Mesothelial cell of epicardium (in vitro differentiated cells): ENCODE data around the gene MGAT5. TPM values are rescaled to one million over a fixed set of nuclear protein-coding genes. Genes with fewer than 3 reads are reported as not detected.

ENCODE experiments used
- DNase-seq, 2 experiments: peaks; one replicate each; pipeline ENCODE4 v3.0.0; 2021; ENCODE audit warnings: low spot score in 2 of 2; ENCODE audit not compliant: unreplicated experiment in 2 of 2
- H3K27ac Mint-ChIP-seq: 2 replicates; pipeline ENCODE4 v1.8.0; 2021; ENCODE audit warnings: mixed read lengths
- H3K27me3 Mint-ChIP-seq: 2 replicates; pipeline ENCODE4 v1.8.0; 2021; ENCODE audit warnings: low read depth, mixed read lengths
- H3K36me3 Mint-ChIP-seq: 2 replicates; pipeline ENCODE4 v1.8.0; 2021; ENCODE audit warnings: mixed read lengths
- H3K4me1 Mint-ChIP-seq: 2 replicates; pipeline ENCODE4 v1.8.0; 2021; ENCODE audit warnings: mixed read lengths
- H3K4me3 Mint-ChIP-seq: 2 replicates; pipeline ENCODE4 v1.8.0; 2021; ENCODE audit warnings: mild to moderate bottlenecking, moderate library complexity, mixed read lengths
- H3K9me3 Mint-ChIP-seq: 2 replicates; pipeline ENCODE4 v1.8.0; 2021; ENCODE audit warnings: mixed read lengths
- CTCF ChIP-seq: fragments of 200-600 bp; sonication (generic); IDR thresholded peaks from one replicate; pipeline ENCODE4 v1.5.0; 2021; ENCODE audit warnings: antibody characterized with exemption; ENCODE audit not compliant: unreplicated experiment
- total RNA-seq: library from RNA; stranded (reverse); gene quantifications from 3 replicates; pipeline ENCODE4 v1.2.1, GENCODE V29; 2021

Gene MGAT5
- total RNA-seq, 1 donor from 2014 or later = 41.1 TPM

GRCh38 chr2:134344954-134345697 lies 91.3 kb downstream of the MGAT5 start:
- no peaks in the 10 kb centered on the region for H3K9me3 Mint-ChIP-seq

GRCh38 chr2:134346141-134346540 lies 92.3 kb downstream of the MGAT5 start:
- Mint-ChIP-seq H3K36me3 (peaks cover 9% of the 10 kb centered on the region), H3K27me3 (no peaks in the 10 kb centered on the region), H3K9me3 (no peaks in the 10 kb centered on the region), H3K27ac (no peak overlapping the region), H3K4me1 (peaks cover 3% of the 10 kb centered on the region), H3K4me3 (no peak overlapping the region)
- no peak for DNase-seq
- TF ChIP-seq CTCF = no peak

More at GRCh38 chr2:134344954-134345697, 91.3 kb downstream of the MGAT5 start:
- Mint-ChIP-seq H3K27me3 (no peaks in the 10 kb centered on the region), H3K4me3 (no peak overlapping the region), H3K4me1 (peaks cover 3% of the 10 kb centered on the region), H3K27ac (no peak overlapping the region), H3K36me3 (peaks cover 7% of the 10 kb centered on the region)
- no peak for TF ChIP-seq CTCF
- DNase-seq = no peak

GRCh38 chr2:134347756-134348155 lies 93.9 kb downstream of the MGAT5 start:
- no peak for TF ChIP-seq CTCF
- no peak for DNase-seq
- Mint-ChIP-seq H3K9me3 (no peaks in the 10 kb centered on the region), H3K27ac (no peak overlapping the region), H3K4me3 (no peak overlapping the region), H3K4me1 (peaks cover 3% of the 10 kb centered on the region), H3K36me3 (peaks cover 13% of the 10 kb centered on the region), H3K27me3 (no peaks in the 10 kb centered on the region)

- H3K27ac Mint-ChIP-seq = no peak overlapping the region
- H3K36me3 Mint-ChIP-seq = peaks cover 13% of the 10 kb centered on the region
- no peak overlapping the region for H3K4me3 Mint-ChIP-seq
- no peaks in the 10 kb centered on the region for H3K27me3 Mint-ChIP-seq
- H3K9me3 Mint-ChIP-seq = no peaks in the 10 kb centered on the region
- no peak for TF ChIP-seq CTCF
- H3K4me1 Mint-ChIP-seq = peaks cover 3% of the 10 kb centered on the region
- DNase-seq = no peak
These were observed 94.4 kb downstream of the MGAT5 start for GRCh38 chr2:134348239-134348638.

GRCh38 chr2:134348760-134349159 lies 94.9 kb downstream of the MGAT5 start:
- no peaks in the 10 kb centered on the region for H3K27me3 Mint-ChIP-seq
- peaks cover 3% of the 10 kb centered on the region for H3K4me1 Mint-ChIP-seq
- H3K27ac Mint-ChIP-seq = no peak overlapping the region
- no peaks in the 10 kb centered on the region for H3K9me3 Mint-ChIP-seq
- peaks cover 13% of the 10 kb centered on the region for H3K36me3 Mint-ChIP-seq
- no peak for TF ChIP-seq CTCF
- H3K4me3 Mint-ChIP-seq = no peak overlapping the region
- DNase-seq = no peak
